HG03045 (cell line): ENCODE measurements around the gene PPP4R1.

Experiments used
- ATAC-seq: cut with Tn5 transposase; IDR thresholded peaks from one replicate; pipeline ENCODE4 v1.9.1; 2021; ENCODE audit warnings: mild to moderate bottlenecking, moderate library complexity; ENCODE audit not compliant: unreplicated experiment

The PPP4R1 gene

GRCh38 chr18:9597609-9598008, 16.8 kb downstream of the PPP4R1 start:
- ATAC-seq = no peak

GRCh38 chr18:9596843-9597526, 17.4 kb downstream of the PPP4R1 start:
- ATAC-seq = no peak

GRCh38 chr18:9596226-9596625, 18.1 kb downstream of the PPP4R1 start:
- no peak for ATAC-seq

- ATAC-seq = no peak
Measured at GRCh38 chr18:9594823-9595596, 19.3 kb downstream of the PPP4R1 start.

- ATAC-seq = no peak
Measured at GRCh38 chr18:9587924-9588323, 26.4 kb downstream of the PPP4R1 start.

- ATAC-seq = no peak
Measured at GRCh38 chr18:9586814-9587213, 27.5 kb downstream of the PPP4R1 start.

- ATAC-seq = no peak
Measured at GRCh38 chr18:9581667-9582066, 32.7 kb downstream of the PPP4R1 start.

- ATAC-seq = no peak
Measured at GRCh38 chr18:9578306-9578705, 36.1 kb downstream of the PPP4R1 start.

- no peak for ATAC-seq
Measured at GRCh38 chr18:9577361-9577760, 37.0 kb downstream of the PPP4R1 start.

- ATAC-seq = no peak
Measured at GRCh38 chr18:9575558-9575957, 38.8 kb downstream of the PPP4R1 start.

- ATAC-seq = no peak
Measured at GRCh38 chr18:9574473-9575115, 39.8 kb downstream of the PPP4R1 start.

- ATAC-seq = no peak
Measured at GRCh38 chr18:9571546-9571945, 42.8 kb downstream of the PPP4R1 start.

GRCh38 chr18:9570255-9570654, 44.1 kb downstream of the PPP4R1 start:
- ATAC-seq = no peak

GRCh38 chr18:9569178-9569577, 45.2 kb downstream of the PPP4R1 start:
- ATAC-seq = no peak

- no peak for ATAC-seq
Measured at GRCh38 chr18:9568186-9568585, 46.2 kb downstream of the PPP4R1 start.

GRCh38 chr18:9565407-9565806, 49.0 kb downstream of the PPP4R1 start:
- no peak for ATAC-seq

- no peak for ATAC-seq
Measured at GRCh38 chr18:9563331-9563730, 51.0 kb downstream of the PPP4R1 start.

GRCh38 chr18:9562584-9562983, 51.8 kb downstream of the PPP4R1 start:
- ATAC-seq = no peak

- ATAC-seq = no peak
Measured at GRCh38 chr18:9561759-9562158, 52.6 kb downstream of the PPP4R1 start.

GRCh38 chr18:9559253-9559652, 55.1 kb downstream of the PPP4R1 start:
- no peak for ATAC-seq

GRCh38 chr18:9558387-9559064, 55.8 kb downstream of the PPP4R1 start:
- no peak for ATAC-seq
